Gastroesophageal sphincter (tissue), 4 donors: ENCODE data around the gene ZNF133. TPM values are rescaled to one million over a fixed set of nuclear protein-coding genes. Genes with fewer than 3 reads are reported as not detected.

ENCODE experiments used
- ATAC-seq: fragments of 150-250 bp; one replicate; pipeline ENCODE4 v1.9.1; 2016; ENCODE audit warnings: mild to moderate bottlenecking, moderate library complexity
- H3K27ac ChIP-seq, 4 donors: fragments of 200-600 bp; sonication (generic) in 3 of 4; 1 replicate in 3 of 4; 2 replicates in 1 of 4; pipeline ENCODE4 v1.5.1; 2016 to 2019
- H3K27me3 ChIP-seq: fragments of 200-600 bp; sonication (generic); one replicate; pipeline ENCODE4 v1.5.1; 2019
- H3K36me3 ChIP-seq, 2 donors: fragments of 200-600 bp; sonication (generic); one replicate each; pipeline ENCODE4 v1.5.1; 2019; ENCODE audit warnings: control low read depth in 1 of 2
- H3K4me1 ChIP-seq, 3 donors: fragments of 200-600 bp; sonication (generic); 1 replicate in 2 of 3; 2 replicates in 1 of 3; pipeline ENCODE4 v1.5.1; 2016 to 2019; ENCODE audit warnings: control low read depth in 2 of 3
- H3K4me3 ChIP-seq, 2 donors: fragments of 200-600 bp; sonication (generic); one replicate each; pipeline ENCODE4 v1.5.1; 2019; ENCODE audit warnings: mild to moderate bottlenecking in 1 of 2, moderate library complexity in 1 of 2
- H3K9me3 ChIP-seq, 3 donors: fragments of 200-600 bp; sonication (generic); one replicate each; pipeline ENCODE4 v1.5.1; 2017 to 2019; ENCODE audit warnings: control low read depth in 2 of 3
- EP300 ChIP-seq: sonication (generic); formaldehyde crosslinking; IDR thresholded peaks from one replicate; pipeline ENCODE4 v1.6.1; 2017; ENCODE audit warnings: antibody characterized with exemption, mild to moderate bottlenecking
- POLR2A ChIP-seq, 2 donors: fragments of 450-650 bp; IDR thresholded peaks; one replicate each; pipeline ENCODE4 v1.6.1; 2017; ENCODE audit warnings: antibody characterized with exemption in 2 of 2, mild to moderate bottlenecking in 2 of 2, moderate library complexity in 1 of 2
- POLR2AphosphoS5 ChIP-seq: sonication (generic); formaldehyde crosslinking; IDR thresholded peaks from one replicate; pipeline ENCODE4 v1.6.1; 2017; ENCODE audit warnings: antibody characterized with exemption
- WGBS, 2 donors: methylation state at CpG; one replicate each; pipeline ENCODE4 v1.1.5; 2018; ENCODE audit warnings: low coverage in 1 of 2; 5-methylcytosine and 5-hydroxymethylcytosine counted together
- total RNA-seq, 4 donors: library from RNA; depleted of rRNA; stranded (reverse); fragments of >200 nt; gene quantifications; one replicate each; pipeline ENCODE4 v1.1.0, GENCODE V29; 2016
- TF ChIP-seq, protein P1 (sequence below), 4 experiments: fragments of 200-600 bp in 2 of 4; fragments of 450-650 bp in 2 of 4; sonication (generic) in 1 of 4; IDR thresholded peaks; one replicate each; pipeline ENCODE4 v1.5.1; 2017 to 2019; ENCODE audit warnings: antibody characterized with exemption in 4 of 4, mild to moderate bottlenecking in 2 of 4, moderate library complexity in 2 of 4

Gene ZNF133
- total RNA-seq, 4 donors from 2014 or later, result 7.8 to 19.7 (median 16.8) TPM

DNA sequence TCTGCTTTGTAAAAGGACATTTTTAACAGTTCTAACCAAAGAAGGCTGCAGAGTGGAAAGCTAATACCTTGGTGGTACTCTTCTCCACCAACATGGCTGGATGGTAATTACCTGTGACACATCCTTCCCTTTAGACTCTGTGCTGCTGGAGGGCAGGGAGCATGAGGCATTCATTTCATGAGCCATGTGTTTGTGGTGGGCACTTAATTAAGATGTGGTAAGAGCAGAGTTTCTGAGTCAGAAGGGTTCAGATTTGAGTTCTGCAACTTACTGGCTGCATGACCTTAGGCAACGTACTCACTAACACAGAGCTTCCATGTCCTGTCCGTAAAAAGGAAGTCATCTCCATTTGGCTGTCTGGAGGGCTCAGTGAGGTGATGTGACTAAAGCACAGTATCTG is 9.1 kb upstream of the ZNF133 start:
- Histone ChIP-seq H3K4me1 (no peaks in the 10 kb centered on the region), H3K4me3 (no peak overlapping the region), H3K36me3 (no peaks in the 10 kb centered on the region), H3K27ac (no peak overlapping the region), H3K27me3 (peaks cover 49% of the 10 kb centered on the region), H3K9me3 (peaks cover 0 to 4% (median 0%) of the 10 kb centered on the region in 3 donors)
- TF ChIP-seq, protein P1, sequence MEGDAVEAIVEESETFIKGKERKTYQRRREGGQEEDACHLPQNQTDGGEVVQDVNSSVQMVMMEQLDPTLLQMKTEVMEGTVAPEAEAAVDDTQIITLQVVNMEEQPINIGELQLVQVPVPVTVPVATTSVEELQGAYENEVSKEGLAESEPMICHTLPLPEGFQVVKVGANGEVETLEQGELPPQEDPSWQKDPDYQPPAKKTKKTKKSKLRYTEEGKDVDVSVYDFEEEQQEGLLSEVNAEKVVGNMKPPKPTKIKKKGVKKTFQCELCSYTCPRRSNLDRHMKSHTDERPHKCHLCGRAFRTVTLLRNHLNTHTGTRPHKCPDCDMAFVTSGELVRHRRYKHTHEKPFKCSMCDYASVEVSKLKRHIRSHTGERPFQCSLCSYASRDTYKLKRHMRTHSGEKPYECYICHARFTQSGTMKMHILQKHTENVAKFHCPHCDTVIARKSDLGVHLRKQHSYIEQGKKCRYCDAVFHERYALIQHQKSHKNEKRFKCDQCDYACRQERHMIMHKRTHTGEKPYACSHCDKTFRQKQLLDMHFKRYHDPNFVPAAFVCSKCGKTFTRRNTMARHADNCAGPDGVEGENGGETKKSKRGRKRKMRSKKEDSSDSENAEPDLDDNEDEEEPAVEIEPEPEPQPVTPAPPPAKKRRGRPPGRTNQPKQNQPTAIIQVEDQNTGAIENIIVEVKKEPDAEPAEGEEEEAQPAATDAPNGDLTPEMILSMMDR (IDR thresholded peaks at IDR 0.05), result no peak
- TF ChIP-seq POLR2A (IDR thresholded peaks at IDR 0.05), result no peak
- no peak for TF ChIP-seq EP300
- no peak for TF ChIP-seq POLR2AphosphoS5
- 82% methylated on average over 2 of the region's 2 CpGs; no CpG with 5 or more reads in 1 of the 2 donors for WGBS, 2 donors
- ATAC-seq, result no peak

- no peak for ATAC-seq
- H3K9me3 ChIP-seq, result peaks cover 0 to 21% (median 0%) of the 10 kb centered on the region in 3 donors
- no peak overlapping the region for H3K27ac ChIP-seq
- TF ChIP-seq POLR2AphosphoS5 (no peak), POLR2A (IDR thresholded peaks at IDR 0.05) (no peak), EP300 (no peak)
- TF ChIP-seq, protein P1 (IDR thresholded peaks at IDR 0.05), result no peak
- 73 to 75% methylated on average over 3 of the region's 3 CpGs for WGBS, 2 donors
- peaks cover 21% of the 10 kb centered on the region for H3K27me3 ChIP-seq
- H3K4me1 ChIP-seq, result peaks cover 0 to 12% (median 12%) of the 10 kb centered on the region in 3 donors
- H3K4me3 ChIP-seq, result no peak overlapping the region
- no peaks in the 10 kb centered on the region for H3K36me3 ChIP-seq
These were observed 3.4 kb upstream of the ZNF133 start for GRCh38 chr20:18284805-18285533.

GRCh38 chr20:18287546-18287914 is 797 bp upstream of the ZNF133 start:
- TF ChIP-seq EP300, result no peak
- no peak for TF ChIP-seq POLR2A (IDR thresholded peaks at IDR 0.05)
- TF ChIP-seq POLR2AphosphoS5, result no peak
- TF ChIP-seq, protein P1 (IDR thresholded peaks at IDR 0.05), result no peak
- Histone ChIP-seq H3K27ac (peak overlapping the region; percentile 77 to 99 (median 92)), H3K36me3 (peaks cover 0 to 11% of the 10 kb centered on the region in 2 donors), H3K4me3 (peak overlapping the region; percentile 71), H3K4me1 (peaks cover 0 to 14% (median 12%) of the 10 kb centered on the region in 3 donors), H3K27me3 (peaks cover 3% of the 10 kb centered on the region), H3K9me3 (peaks cover 0 to 21% (median 0%) of the 10 kb centered on the region in 3 donors)
- 0 to 10% methylated on average over 2 to 4 of the region's 11 CpGs for WGBS, 2 donors
- ATAC-seq, result no peak

GRCh38 chr20:18288749-18289267 is 481 bp downstream of the ZNF133 start:
- TF ChIP-seq POLR2AphosphoS5 (no peak), POLR2A (IDR thresholded peaks at IDR 0.05) (no peak), EP300 (no peak)
- TF ChIP-seq, protein P1 (IDR thresholded peaks at IDR 0.05), result no peak
- H3K4me3 ChIP-seq, result peak overlapping the region; percentile 71
- H3K36me3 ChIP-seq, result peaks cover 0 to 18% of the 10 kb centered on the region in 2 donors
- peaks cover 0 to 21% (median 0%) of the 10 kb centered on the region in 3 donors for H3K9me3 ChIP-seq
- whole genome bisulfite sequencing, 2 donors, result 6 to 17% methylated on average over 5 to 13 of the region's 19 CpGs
- peaks cover 0 to 14% (median 12%) of the 10 kb centered on the region in 3 donors for H3K4me1 ChIP-seq
- peak overlapping the region in 3 of 4 donors; percentile 89 to 99 (median 95) for H3K27ac ChIP-seq
- peak; percentile 4 for ATAC-seq
- no peaks in the 10 kb centered on the region for H3K27me3 ChIP-seq
